GM19372 (cell line): ENCODE results near the gene NOMO2.
A peak's percentile ranks its signal among the peaks of the same experiment; 100 is the strongest.
"Not testable (repeated sequence)": the region's sequence is repeated elsewhere in the genome, so short reads cannot be mapped to it uniquely, and the experiment has no call there.

Experiments used
- ATAC-seq: cut with Tn5 transposase; IDR thresholded peaks from one replicate; pipeline ENCODE4 v1.9.1; 2021; ENCODE audit warnings: mild to moderate bottlenecking, low read depth, moderate library complexity; ENCODE audit not compliant: unreplicated experiment

The NOMO2 gene

GRCh38 chr16:18561727-18562314, at the start of gene NOMO2:
NOMO2 (minus strand) TSS chr16:18562097; CDS start chr16:18562040, 57 bp downstream.
- ATAC-seq: peak; percentile 88

GRCh38 chr16:18610147-18610803, 48.4 kb upstream of the NOMO2 start:
- ATAC-seq: not testable (repeated sequence)

DNA sequence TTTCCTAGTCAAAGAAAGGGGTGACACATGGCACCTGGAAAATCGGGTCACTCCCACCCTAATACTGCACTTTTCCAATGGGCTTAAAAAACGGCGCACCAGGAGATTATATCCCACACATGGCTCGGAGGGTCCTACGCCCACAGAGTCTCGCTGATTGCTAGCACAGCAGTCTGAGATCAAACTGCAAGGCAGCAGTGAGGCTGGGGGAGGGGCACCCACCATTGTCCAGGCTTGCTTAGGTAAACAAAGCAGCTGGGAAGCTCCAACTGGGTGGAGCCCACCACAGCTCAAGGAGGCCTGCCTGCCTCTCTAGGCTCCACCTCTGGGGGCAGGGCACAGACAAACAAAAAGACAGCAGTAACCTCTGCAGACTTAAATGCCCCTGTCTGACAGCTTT, 46.4 kb upstream of the NOMO2 start:
- not testable (repeated sequence) for ATAC-seq

GRCh38 chr16:18603572-18604246, 41.8 kb upstream of the NOMO2 start:
- ATAC-seq: not testable (repeated sequence)

- ATAC-seq: not testable (repeated sequence)
Measured at GRCh38 chr16:18598582-18598981, 36.7 kb upstream of the NOMO2 start.

DNA sequence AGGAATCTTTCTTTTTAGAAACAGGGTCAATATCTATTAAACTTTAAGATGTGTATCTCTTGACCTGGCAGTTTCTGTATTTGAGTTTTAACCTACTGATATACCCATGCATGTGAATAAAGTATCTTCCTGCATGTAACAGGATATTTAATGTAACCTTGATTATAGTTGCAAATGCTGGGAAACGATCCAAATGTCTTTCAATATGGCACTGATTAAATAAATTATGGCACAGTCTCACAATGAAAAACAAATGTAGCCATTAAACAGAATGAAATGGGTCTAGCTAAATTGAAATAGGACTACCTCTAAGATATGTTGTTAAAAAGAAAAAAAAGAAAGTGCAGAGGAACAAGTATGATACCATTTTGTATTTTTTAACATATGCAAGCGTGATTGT, 35.8 kb upstream of the NOMO2 start:
- not testable (repeated sequence) for ATAC-seq

- ATAC-seq: not testable (repeated sequence)
Measured at GRCh38 chr16:18597319-18597718, 35.4 kb upstream of the NOMO2 start.

GRCh38 chr16:18595796-18596195, 33.9 kb upstream of the NOMO2 start:
- ATAC-seq: not testable (repeated sequence)

DNA sequence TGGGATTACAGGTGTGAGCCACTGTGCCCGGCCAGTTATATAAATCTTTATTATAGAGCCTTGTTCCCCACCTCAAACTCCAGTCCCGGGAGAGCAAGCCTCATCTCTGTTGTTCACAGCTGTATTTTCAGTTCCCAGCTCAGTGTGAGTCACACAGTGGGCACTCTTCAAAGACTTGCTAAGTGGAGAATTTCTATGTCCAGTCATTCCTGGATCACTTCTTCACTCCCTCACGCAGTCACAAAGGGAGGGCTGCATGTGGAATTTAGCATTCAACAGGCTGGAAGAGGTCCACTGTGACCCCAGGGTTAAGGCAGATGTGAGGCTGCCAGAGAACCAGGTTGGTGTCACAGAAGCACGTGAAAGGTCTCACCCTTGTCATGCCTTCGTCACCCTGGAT, 33.0 kb upstream of the NOMO2 start:
- not testable (repeated sequence) for ATAC-seq

DNA sequence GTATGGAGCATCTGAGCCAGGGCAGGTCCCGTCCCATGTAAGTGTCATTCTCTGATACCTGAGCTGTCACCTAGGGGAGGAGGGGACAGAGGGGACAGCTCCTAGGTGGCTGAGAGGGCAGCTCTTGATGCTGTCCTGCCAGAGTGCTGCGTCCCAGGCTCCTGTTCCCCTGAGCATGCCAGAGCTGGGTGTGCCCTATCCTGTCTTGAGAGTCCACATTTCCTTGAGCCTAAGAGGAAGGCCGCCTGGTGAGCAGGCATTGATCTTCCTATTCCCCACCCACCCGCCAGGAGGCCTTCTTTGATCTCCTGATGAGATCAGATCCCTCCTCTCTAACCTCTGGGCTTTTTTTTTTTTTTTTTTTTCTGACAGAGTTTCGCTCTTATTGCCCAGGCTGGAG, 32.0 kb upstream of the NOMO2 start:
- not testable (repeated sequence) for ATAC-seq

DNA sequence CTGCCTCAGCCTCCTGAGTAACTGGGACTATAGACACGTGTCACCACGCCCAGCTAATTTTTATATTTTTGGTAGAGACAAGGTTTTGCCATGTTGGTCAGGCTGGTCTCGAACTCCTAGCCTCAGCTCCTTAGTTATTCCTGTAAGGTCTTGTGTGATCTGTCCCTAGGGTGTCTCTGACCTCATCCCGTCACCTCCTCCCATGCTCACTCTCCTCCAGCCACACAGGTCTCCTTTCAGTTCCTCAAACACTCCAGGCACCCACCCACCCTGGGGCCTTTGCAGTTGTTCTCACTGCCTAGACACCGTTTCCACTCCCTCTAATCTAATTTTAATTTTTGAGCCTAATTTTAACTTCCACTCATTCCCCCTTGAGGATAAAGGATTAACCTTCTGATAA, 31.1 kb upstream of the NOMO2 start:
- not testable (repeated sequence) for ATAC-seq

DNA sequence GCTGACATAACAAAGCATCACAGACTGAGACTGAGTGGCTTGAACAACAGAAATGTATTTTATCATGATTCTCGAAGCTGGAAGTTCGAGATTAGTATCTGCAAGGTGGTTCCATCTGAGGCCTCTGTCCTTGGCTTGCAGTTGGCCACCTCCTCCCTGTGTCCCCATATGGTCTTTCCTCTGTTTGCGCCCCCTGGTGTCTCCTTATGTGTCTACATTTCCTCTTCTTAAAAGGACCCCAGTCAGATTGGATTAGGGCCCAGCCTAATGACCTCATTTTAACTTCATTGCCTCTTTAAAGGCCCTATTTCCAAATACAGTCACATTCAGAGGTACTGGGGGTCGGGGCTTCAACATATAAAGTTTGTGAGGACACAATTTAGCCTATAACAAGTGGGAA, 30.0 kb upstream of the NOMO2 start:
- not testable (repeated sequence) for ATAC-seq

DNA sequence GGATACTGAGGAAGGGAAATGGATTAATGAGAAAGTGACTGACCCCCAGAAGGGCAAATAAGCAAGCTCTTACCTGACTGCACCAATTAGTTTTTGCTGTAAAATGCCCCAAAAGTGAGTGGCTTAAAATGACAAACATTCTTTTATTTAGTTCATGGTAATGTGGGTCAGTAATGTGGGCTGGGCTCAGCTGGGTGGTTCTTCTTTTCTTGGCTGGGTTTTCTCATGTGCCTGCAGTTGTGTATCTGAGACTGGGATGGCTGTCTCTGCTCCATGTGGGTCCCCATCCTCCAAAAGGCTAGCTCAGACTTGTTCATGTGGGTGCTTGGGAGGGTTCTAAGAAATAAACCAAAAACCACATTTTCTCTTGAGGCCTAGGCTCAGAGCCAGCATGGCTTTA, 29.5 kb upstream of the NOMO2 start:
- ATAC-seq: not testable (repeated sequence)

- not testable (repeated sequence) for ATAC-seq
Measured at GRCh38 chr16:18589806-18590205, 27.9 kb upstream of the NOMO2 start.

- ATAC-seq: not testable (repeated sequence)
Measured at GRCh38 chr16:18586560-18587540, 25.0 kb upstream of the NOMO2 start.

DNA sequence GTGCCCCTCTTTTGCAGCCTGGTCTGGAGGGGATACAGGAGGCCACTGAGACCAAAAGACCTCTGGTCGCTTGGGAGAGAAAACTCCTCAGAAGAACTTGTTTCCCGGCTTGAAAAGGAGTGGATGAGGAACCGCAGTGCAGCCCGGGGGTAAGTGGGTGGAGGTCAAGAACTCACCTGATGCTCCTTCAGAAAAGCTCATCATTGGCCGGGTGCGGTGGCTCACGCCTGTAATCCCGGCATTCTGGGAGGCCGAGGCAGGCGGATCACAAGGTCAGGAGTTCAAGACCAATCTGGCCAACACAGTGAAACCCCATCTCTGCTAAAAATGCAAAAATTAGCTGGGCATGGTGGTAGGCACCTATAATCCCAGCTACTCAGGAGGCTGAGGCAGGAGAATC, 23.9 kb upstream of the NOMO2 start:
- not testable (repeated sequence) for ATAC-seq

DNA sequence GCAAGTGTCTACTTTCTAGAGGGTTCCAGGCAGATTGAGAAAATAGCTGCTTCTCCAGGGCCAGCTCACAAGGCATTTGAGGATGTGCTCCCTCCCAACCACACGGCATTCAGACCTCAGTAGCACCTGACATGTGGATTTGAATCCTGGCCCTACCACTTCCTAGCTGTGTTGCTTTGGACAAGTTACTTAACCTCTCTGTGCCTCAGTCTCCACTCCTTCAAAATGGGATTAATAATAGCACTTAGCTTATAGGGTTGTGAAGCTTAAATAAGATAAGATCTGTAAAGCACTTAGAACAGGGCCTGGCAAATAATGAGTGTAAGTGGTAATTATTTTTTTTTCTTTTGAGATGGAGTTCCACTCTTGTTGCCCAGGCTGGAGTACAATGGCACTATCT, 21.0 kb upstream of the NOMO2 start:
- no peak for ATAC-seq

GRCh38 chr16:18580396-18580795, 18.5 kb upstream of the NOMO2 start:
- not testable (repeated sequence) for ATAC-seq

DNA sequence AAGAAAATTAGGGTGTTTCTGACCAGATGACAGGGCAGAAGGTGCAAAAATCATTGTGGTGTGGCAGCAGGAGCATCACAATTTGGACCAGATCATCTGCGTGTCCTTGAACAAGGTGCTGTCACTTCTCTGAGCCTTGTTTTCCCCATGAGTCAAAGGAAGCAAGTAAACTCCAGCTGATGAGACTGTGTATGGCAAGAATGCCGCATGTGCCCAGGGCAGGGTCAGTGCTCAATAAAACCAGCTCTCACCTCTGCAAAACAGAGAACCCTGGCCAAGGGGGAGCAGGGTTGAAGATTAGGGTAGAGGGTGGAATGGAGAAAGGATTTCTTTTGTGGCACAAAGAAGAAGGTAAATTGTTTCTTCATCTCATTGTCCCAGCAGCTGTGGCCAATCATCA, 17.4 kb upstream of the NOMO2 start:
- not testable (repeated sequence) for ATAC-seq

- ATAC-seq: not testable (repeated sequence)
Measured at GRCh38 chr16:18577942-18578341, 16.0 kb upstream of the NOMO2 start.
